Nephron progenitor cell (in vitro differentiated cells): Measurements from ENCODE around the gene MYEOV.

Experiments used
- DNase-seq: peaks from one replicate; pipeline ENCODE4 v3.0.0; 2021
- H3K27ac Mint-ChIP-seq: 2 replicates; pipeline ENCODE4 v1.8.0; 2021; ENCODE audit warnings: mild to moderate bottlenecking, moderate library complexity, mixed read lengths
- H3K27me3 Mint-ChIP-seq: 2 replicates; pipeline ENCODE4 v1.8.0; 2021; ENCODE audit warnings: mild to moderate bottlenecking, low read depth, mixed read lengths; ENCODE audit not compliant: poor library complexity
- H3K36me3 Mint-ChIP-seq: 2 replicates; pipeline ENCODE4 v1.8.0; 2021; ENCODE audit warnings: low read depth, mixed read lengths
- H3K4me1 Mint-ChIP-seq: 2 replicates; pipeline ENCODE4 v1.8.0; 2021; ENCODE audit warnings: mixed read lengths
- H3K4me3 Mint-ChIP-seq: 2 replicates; pipeline ENCODE4 v1.8.0; 2021; ENCODE audit warnings: mild to moderate bottlenecking, moderate library complexity, mixed read lengths
- H3K9me3 Mint-ChIP-seq: 2 replicates; pipeline ENCODE4 v1.8.0; 2021; ENCODE audit warnings: mild to moderate bottlenecking, moderate library complexity, mixed read lengths
- CTCF ChIP-seq: fragments of 200-600 bp; sonication (generic); IDR thresholded peaks from 2 replicates; pipeline ENCODE4 v1.5.0; 2021; ENCODE audit warnings: antibody characterized with exemption

The MYEOV gene

DNA sequence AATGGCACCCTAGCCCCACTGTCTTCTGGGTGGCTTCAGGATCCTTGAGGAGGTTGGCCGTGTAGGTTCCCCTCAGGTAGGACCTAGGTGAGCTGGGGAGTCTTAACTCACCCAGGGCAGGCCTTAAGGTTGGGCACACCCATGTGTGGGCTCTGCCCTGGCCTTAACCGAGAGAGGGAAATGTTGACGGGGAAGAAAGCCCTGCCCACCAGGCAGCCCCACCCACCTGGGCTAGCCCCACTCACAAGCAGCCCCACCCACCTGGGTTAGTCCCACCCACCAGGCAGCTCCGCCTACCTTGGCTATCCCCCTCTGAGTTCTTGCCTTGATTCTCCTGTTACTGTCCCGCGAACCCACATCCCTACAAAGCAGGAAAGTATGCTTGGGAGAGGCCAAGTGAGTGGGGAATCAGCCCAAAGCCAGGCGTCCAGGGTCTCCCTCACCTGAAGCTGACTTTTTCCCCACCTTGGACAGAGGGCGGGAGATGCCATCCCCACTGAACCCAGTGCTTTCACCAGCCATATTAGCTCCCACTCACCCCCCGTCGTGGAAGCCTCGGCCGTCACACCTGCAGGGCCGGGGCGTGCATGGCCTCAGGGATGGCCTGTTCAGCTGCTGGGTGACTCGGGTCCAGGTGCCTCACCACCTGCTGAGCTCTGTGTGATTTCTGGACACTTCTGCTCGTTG is at the start of gene MYEOV:
Gene MYEOV (plus strand): TSS at position 337 of the 687 bp plus-strand sequence. CDS start 1,200 bp downstream, outside the sequence.
- peaks cover 23% of the 10 kb centered on the region for H3K27me3 Mint-ChIP-seq
- H3K4me3 Mint-ChIP-seq: no peak within 1 kb of the TSS
- peak; percentile 60 for DNase-seq
- peaks cover 7% of the 10 kb centered on the region for H3K9me3 Mint-ChIP-seq
- no peak for TF ChIP-seq CTCF
- peaks cover 35% of the 10 kb centered on the region for H3K4me1 Mint-ChIP-seq
- H3K36me3 Mint-ChIP-seq: no peaks in the 10 kb centered on the region
- H3K27ac Mint-ChIP-seq: no peak within 1 kb of the TSS

GRCh38 chr11:69244266-69244665 is 49.7 kb upstream of the MYEOV start:
- no peak overlapping the region for H3K27ac Mint-ChIP-seq
- peaks cover 30% of the 10 kb centered on the region for H3K27me3 Mint-ChIP-seq
- H3K36me3 Mint-ChIP-seq: no peaks in the 10 kb centered on the region
- TF ChIP-seq CTCF: no peak
- H3K9me3 Mint-ChIP-seq: no peaks in the 10 kb centered on the region
- no peak for DNase-seq
- H3K4me1 Mint-ChIP-seq: peaks cover 32% of the 10 kb centered on the region
- no peak overlapping the region for H3K4me3 Mint-ChIP-seq

- H3K27ac Mint-ChIP-seq: no peak overlapping the region
- H3K27me3 Mint-ChIP-seq: peaks cover 33% of the 10 kb centered on the region
- no peaks in the 10 kb centered on the region for H3K9me3 Mint-ChIP-seq
- H3K36me3 Mint-ChIP-seq: no peaks in the 10 kb centered on the region
- no peak overlapping the region for H3K4me3 Mint-ChIP-seq
- TF ChIP-seq CTCF: no peak
- H3K4me1 Mint-ChIP-seq: peaks cover 33% of the 10 kb centered on the region
- no peak for DNase-seq
Measured at GRCh38 chr11:69245041-69245440, 48.9 kb upstream of the MYEOV start.

DNA sequence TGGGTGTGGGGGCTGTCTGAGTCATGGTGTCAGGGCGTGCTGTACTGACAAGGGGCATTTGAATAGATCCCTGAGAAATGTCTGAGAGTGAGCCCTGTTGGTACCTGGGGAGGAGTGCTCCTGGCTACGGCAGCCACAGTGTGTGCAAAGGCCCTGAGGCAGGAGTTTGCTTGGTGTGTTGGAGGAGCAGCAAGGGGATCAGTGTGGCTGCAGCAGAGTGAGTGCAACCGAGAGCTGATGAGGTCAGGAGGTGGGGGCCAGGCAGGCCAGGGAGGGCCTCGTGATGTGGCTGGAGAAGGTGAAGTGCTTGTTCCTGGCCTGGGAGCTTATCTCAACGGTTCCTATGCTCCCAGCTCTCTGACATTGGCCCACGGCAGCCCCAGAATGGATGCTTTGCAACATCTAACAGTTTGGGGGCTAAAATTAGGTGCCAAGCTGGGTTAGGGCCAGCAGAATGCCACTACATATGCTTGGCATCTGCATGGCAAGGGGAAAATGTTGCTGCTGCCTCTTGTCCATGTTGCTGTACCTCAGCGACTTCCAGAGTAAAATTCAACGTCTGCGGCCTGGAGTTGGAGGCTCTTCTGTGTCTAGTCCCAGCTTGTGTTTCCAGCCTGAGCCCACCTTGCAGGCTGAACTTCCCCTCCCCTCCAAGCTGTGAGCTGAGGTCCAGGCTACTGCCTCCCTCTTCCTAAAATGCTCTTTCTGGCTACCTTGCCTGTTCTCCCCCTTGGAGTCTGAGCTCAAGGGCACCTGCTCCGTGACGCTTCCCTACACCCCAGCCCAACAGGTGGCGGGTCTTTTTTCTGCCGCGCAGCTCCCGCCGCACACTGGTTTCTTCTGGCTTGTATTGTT is 48.2 kb upstream of the MYEOV start:
- no peak for TF ChIP-seq CTCF
- Mint-ChIP-seq H3K27me3 (peaks cover 39% of the 10 kb centered on the region), H3K9me3 (no peaks in the 10 kb centered on the region), H3K27ac (no peak overlapping the region), H3K36me3 (no peaks in the 10 kb centered on the region), H3K4me1 (peaks cover 33% of the 10 kb centered on the region), H3K4me3 (no peak overlapping the region)
- DNase-seq: no peak

- Mint-ChIP-seq H3K4me3 (no peak overlapping the region), H3K27ac (no peak overlapping the region), H3K9me3 (peaks cover 20% of the 10 kb centered on the region), H3K36me3 (no peaks in the 10 kb centered on the region), H3K27me3 (peaks cover 41% of the 10 kb centered on the region), H3K4me1 (peaks cover 17% of the 10 kb centered on the region)
- TF ChIP-seq CTCF: no peak
- DNase-seq: no peak
Measured at GRCh38 chr11:69249311-69250185, 44.4 kb upstream of the MYEOV start.
